ENCODE data around the gene CIAO2B. TPM values are rescaled to one million over a fixed set of nuclear protein-coding genes. Genes with fewer than 3 reads are reported as not detected.
"Not testable (repeated sequence)": the region's sequence is repeated elsewhere in the genome, so short reads cannot be mapped to it uniquely, and the experiment has no call there.

CIAO2B gene
- total and polyA plus RNA-seq, 4 donors = 51.1 to 120 (median 86.2) TPM

- no peak for TF ChIP-seq CTCF (IDR thresholded peaks at IDR 0.05; ENCODE audit: low read depth, low read length, missing input control)
- no peak for TF ChIP-seq MAX (IDR thresholded peaks at IDR 0.05)
- TF ChIP-seq FOXA2 (IDR thresholded peaks at IDR 0.05) = no peak
- no peak for TF ChIP-seq HNF4A (conservative IDR thresholded peaks at IDR 0.05)
- TF ChIP-seq FOXA1 (IDR thresholded peaks at IDR 0.05) = no peak
Measured at GRCh38 chr16:66959704-66960161, 25.5 kb upstream of the CIAO2B start (continued).

- H3K9me3 ChIP-seq (ENCODE audit: control insufficient read depth in 4 of 4, low read length in 3 of 4) = no peaks in the 10 kb centered on the region
- WGBS = 85% methylated on average over 7 of the region's 7 CpGs
- no peak overlapping the region for H3K4me3 ChIP-seq (ENCODE audit: low read depth in 1 of 3, low read length in 3 of 3)
- H3K4me1 ChIP-seq (ENCODE audit: control insufficient read depth in 4 of 4, insufficient read depth in 4 of 4, low read length in 3 of 4) = peaks cover 14 to 52% (median 43%) of the 10 kb centered on the region in 4 donors
- TF ChIP-seq SP1 (IDR thresholded peaks at IDR 0.05) (no peak), RXRA (IDR thresholded peaks at IDR 0.05) (no peak)
- H3K27me3 ChIP-seq (ENCODE audit: control insufficient read depth in 4 of 4, insufficient read depth in 4 of 4, low read length in 3 of 4) = no peaks in the 10 kb centered on the region
- H3K36me3 ChIP-seq (ENCODE audit: control insufficient read depth in 4 of 4, insufficient read depth in 3 of 4, low read depth in 1 of 4, low read length in 3 of 4) = no peaks in the 10 kb centered on the region
- DNase-seq (ENCODE audit: low spot score) = no peak
- H3K27ac ChIP-seq (ENCODE audit: low read depth in 1 of 2, low read length in 2 of 2) = no peak overlapping the region
- H3K9ac ChIP-seq (ENCODE audit: low read depth in 1 of 2, low read length in 2 of 2) = no peak overlapping the region
Measured at GRCh38 chr16:66958857-66959703, 24.9 kb upstream of the CIAO2B start.

- H3K9ac ChIP-seq (ENCODE audit: low read depth in 1 of 2, low read length in 2 of 2); H3K27me3 ChIP-seq (ENCODE audit: control insufficient read depth in 4 of 4, insufficient read depth in 4 of 4, low read length in 3 of 4); H3K27ac ChIP-seq (ENCODE audit: low read depth in 1 of 2, low read length in 2 of 2); DNase-seq (ENCODE audit: low spot score); H3K9me3 ChIP-seq (ENCODE audit: control insufficient read depth in 4 of 4, low read length in 3 of 4); H3K36me3 ChIP-seq (ENCODE audit: control insufficient read depth in 4 of 4, insufficient read depth in 3 of 4, low read depth in 1 of 4, low read length in 3 of 4); H3K4me3 ChIP-seq (ENCODE audit: low read depth in 1 of 3, low read length in 3 of 3): not testable (repeated sequence)
- peaks cover 0 to 24% (median 20%) of the 10 kb centered on the region in 4 donors for H3K4me1 ChIP-seq (ENCODE audit: control insufficient read depth in 4 of 4, insufficient read depth in 4 of 4, low read length in 3 of 4)
- TF ChIP-seq RXRA (IDR thresholded peaks at IDR 0.05) (peak in 1 of 2 donors; percentile 37), HNF4A (conservative IDR thresholded peaks at IDR 0.05) (peak; percentile 46 to 62), SP1 (IDR thresholded peaks at IDR 0.05) (peak; percentile 38)
- 8% methylated on average over 1 of the region's 1 CpG for WGBS
Measured at GRCh38 chr16:66956154-66956457, 21.9 kb upstream of the CIAO2B start.

GRCh38 chr16:66955363-66956153 lies 21.4 kb upstream of the CIAO2B start:
- H3K9me3 ChIP-seq (ENCODE audit: control insufficient read depth in 4 of 4, low read length in 3 of 4); H3K27me3 ChIP-seq (ENCODE audit: control insufficient read depth in 4 of 4, insufficient read depth in 4 of 4, low read length in 3 of 4); DNase-seq (ENCODE audit: low spot score); H3K9ac ChIP-seq (ENCODE audit: low read depth in 1 of 2, low read length in 2 of 2); H3K4me3 ChIP-seq (ENCODE audit: low read depth in 1 of 3, low read length in 3 of 3); H3K36me3 ChIP-seq (ENCODE audit: control insufficient read depth in 4 of 4, insufficient read depth in 3 of 4, low read depth in 1 of 4, low read length in 3 of 4): not testable (repeated sequence)
- Histone ChIP-seq H3K4me1 (ENCODE audit: control insufficient read depth in 4 of 4, insufficient read depth in 4 of 4, low read length in 3 of 4) (peaks cover 0 to 20% (median 17%) of the 10 kb centered on the region in 4 donors), H3K27ac (ENCODE audit: low read depth in 1 of 2, low read length in 2 of 2) (peak overlapping the region in 1 of 2 donors; percentile 46)
- 34% methylated on average over 17 of the region's 17 CpGs for WGBS
- peak; percentile 18 for TF ChIP-seq TAF1 (conservative IDR thresholded peaks at IDR 0.05)

Measured in liver (tissue), 9 donors.